Peyer's patch (tissue), 4 donors: ENCODE data around the gene STEAP1B.

Source experiments
- POLR2A ChIP-seq, 2 donors: fragments of 450-650 bp; IDR thresholded peaks; one replicate each; pipeline ENCODE4 v1.5.1; 2017; ENCODE audit warnings: antibody characterized with exemption in 2 of 2, mild to moderate bottlenecking in 2 of 2, moderate library complexity in 2 of 2
- TF ChIP-seq, protein P1 (sequence below), 6 experiments: fragments of 450-650 bp in 4 of 6; fragments of 200-600 bp in 2 of 6; sonication (generic) in 1 of 6; IDR thresholded peaks; one replicate each; pipeline ENCODE4 v1.5.1; 2017 to 2019; ENCODE audit warnings: antibody characterized with exemption in 6 of 6, mild to moderate bottlenecking in 3 of 6, moderate library complexity in 1 of 6

DNA sequence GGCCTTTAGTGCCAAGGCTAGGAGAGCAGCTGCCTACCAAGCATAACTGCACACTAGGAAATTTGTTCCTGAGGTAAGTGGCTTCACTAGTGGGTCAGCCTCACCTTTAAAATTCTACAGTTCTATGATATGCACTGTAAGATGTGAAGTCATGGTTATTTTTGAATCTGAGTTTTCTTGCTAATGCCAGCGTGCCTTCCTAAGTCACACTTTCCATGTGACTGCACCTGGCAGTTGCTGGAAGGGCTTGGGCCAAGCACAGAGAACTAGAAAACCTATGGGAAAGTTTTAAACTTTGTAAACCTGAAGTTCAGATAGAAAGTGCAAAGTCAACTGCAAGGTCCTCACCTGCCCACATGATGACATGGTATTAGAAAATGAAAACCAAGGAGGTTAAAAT, 42.5 kb downstream of the STEAP1B start:
- TF ChIP-seq, protein P1, sequence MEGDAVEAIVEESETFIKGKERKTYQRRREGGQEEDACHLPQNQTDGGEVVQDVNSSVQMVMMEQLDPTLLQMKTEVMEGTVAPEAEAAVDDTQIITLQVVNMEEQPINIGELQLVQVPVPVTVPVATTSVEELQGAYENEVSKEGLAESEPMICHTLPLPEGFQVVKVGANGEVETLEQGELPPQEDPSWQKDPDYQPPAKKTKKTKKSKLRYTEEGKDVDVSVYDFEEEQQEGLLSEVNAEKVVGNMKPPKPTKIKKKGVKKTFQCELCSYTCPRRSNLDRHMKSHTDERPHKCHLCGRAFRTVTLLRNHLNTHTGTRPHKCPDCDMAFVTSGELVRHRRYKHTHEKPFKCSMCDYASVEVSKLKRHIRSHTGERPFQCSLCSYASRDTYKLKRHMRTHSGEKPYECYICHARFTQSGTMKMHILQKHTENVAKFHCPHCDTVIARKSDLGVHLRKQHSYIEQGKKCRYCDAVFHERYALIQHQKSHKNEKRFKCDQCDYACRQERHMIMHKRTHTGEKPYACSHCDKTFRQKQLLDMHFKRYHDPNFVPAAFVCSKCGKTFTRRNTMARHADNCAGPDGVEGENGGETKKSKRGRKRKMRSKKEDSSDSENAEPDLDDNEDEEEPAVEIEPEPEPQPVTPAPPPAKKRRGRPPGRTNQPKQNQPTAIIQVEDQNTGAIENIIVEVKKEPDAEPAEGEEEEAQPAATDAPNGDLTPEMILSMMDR (IDR thresholded peaks at IDR 0.05): no peak
- no peak for TF ChIP-seq POLR2A (IDR thresholded peaks at IDR 0.05)
